Measurements from ENCODE around the gene TYW1. TPM values are rescaled to one million over a fixed set of nuclear protein-coding genes. Genes with fewer than 3 reads are reported as not detected.
"Not testable (repeated sequence)": the region's sequence is repeated elsewhere in the genome, so short reads cannot be mapped to it uniquely, and the experiment has no call there.

Gene TYW1
- total and polyA plus RNA-seq, 2 of the 4 experiments (the other 2 are of a cell fraction), result 10.7 to 23.7 TPM

- TF ChIP-seq BHLHE40 (IDR thresholded peaks at IDR 0.05; ENCODE audit: low read depth, low read length), result 0 out of 2 replicates have a peak, but pooled peaks have one; percentile 9
- H2BK20ac ChIP-seq (ENCODE audit: low read depth, low read length); H3K18ac ChIP-seq (ENCODE audit: low read depth, low read length); H3K23ac ChIP-seq (ENCODE audit: low read depth, low read length); H3K56ac ChIP-seq (ENCODE audit: extremely low read depth, insufficient read depth, low read length); H2AFZ ChIP-seq (replicated peaks; ENCODE audit: low read length, poor library complexity); H4K91ac ChIP-seq (ENCODE audit: insufficient read depth, low read depth, low read length); H3K14ac ChIP-seq (replicated peaks; ENCODE audit: low read depth, low read length); H2AK5ac ChIP-seq (ENCODE audit: low read depth, low read length); H3K36me3 ChIP-seq (ENCODE audit: control insufficient read depth, insufficient read depth, low read length); H3K9me3 ChIP-seq (ENCODE audit: control insufficient read depth, insufficient read depth, low read length); BruUV-seq (replicated peaks); POLR2A ChIA-PET (ENCODE audit: unreplicated experiment); H2BK120ac ChIP-seq (ENCODE audit: low read depth, low read length); H3K27ac ChIP-seq (ENCODE audit: insufficient read depth, low read length); H3K4me1 ChIP-seq (ENCODE audit: control insufficient read depth, insufficient read depth, low read length); H3K79me1 ChIP-seq (ENCODE audit: low read depth in 1 of 2, low read length in 2 of 2); H2BK15ac ChIP-seq (ENCODE audit: low read depth, low read length); H2BK5ac ChIP-seq (ENCODE audit: low read depth, low read length, poor library complexity, severe bottlenecking); H4K5ac ChIP-seq (ENCODE audit: low read depth, low read length); dilution Hi-C loops (cut with HindIII; ENCODE audit: low sequenced_read_pairs, unreplicated experiment); H3K4me3 ChIP-seq (ENCODE audit: insufficient read depth, low read depth, low read length); H3K9me1 ChIP-seq (ENCODE audit: insufficient read depth, low read length); intact Hi-C loops (cut with micrococcal nuclease); H2AK9ac ChIP-seq (replicated peaks; ENCODE audit: low read depth, low read length, poor library complexity); in situ Hi-C loops (cut with MboI; ENCODE audit: low sequenced_read_pairs); H3K9ac ChIP-seq (ENCODE audit: low read depth, low read length); H3K27me3 ChIP-seq (ENCODE audit: control insufficient read depth, insufficient read depth, low read length); H4K20me1 ChIP-seq (ENCODE audit: insufficient read depth, low read length); H3K4ac ChIP-seq (ENCODE audit: low read depth, low read length); H4K8ac ChIP-seq (ENCODE audit: low read depth in 2 of 2, low read length in 2 of 2); CTCF ChIA-PET: not testable (repeated sequence)
- peak overlapping the region; percentile 6; the same call in 1 of the 2 replicates for H3K4me2 ChIP-seq (ENCODE audit: low read depth, low read length)
- ATAC-seq (ENCODE audit: low read depth), result peak; percentile 87
- 17% methylated on average over 1 of the region's 11 CpGs; no CpG with 5 or more reads in 1 of the 2 experiments for WGBS, 2 experiments (ENCODE audit: extremely low coverage in 2 of 2, insufficient read length in 1 of 2)
- DNase-seq, result peak; percentile 72
Measured at GRCh38 chr7:67192889-67193613, 196.4 kb downstream of the TYW1 start.

GRCh38 chr7:67196176-67196575 lies 199.5 kb downstream of the TYW1 start:
- H2AK9ac ChIP-seq (replicated peaks; ENCODE audit: low read depth, low read length, poor library complexity); H3K79me1 ChIP-seq (ENCODE audit: low read depth in 1 of 2, low read length in 2 of 2); H2AFZ ChIP-seq (replicated peaks; ENCODE audit: low read length, poor library complexity); H2BK20ac ChIP-seq (ENCODE audit: low read depth, low read length); H3K27me3 ChIP-seq (ENCODE audit: control insufficient read depth, insufficient read depth, low read length); H2AK5ac ChIP-seq (ENCODE audit: low read depth, low read length); H4K5ac ChIP-seq (ENCODE audit: low read depth, low read length); H2BK120ac ChIP-seq (ENCODE audit: low read depth, low read length); H3K14ac ChIP-seq (replicated peaks; ENCODE audit: low read depth, low read length); H4K8ac ChIP-seq (ENCODE audit: low read depth in 2 of 2, low read length in 2 of 2); H3K9me3 ChIP-seq (ENCODE audit: control insufficient read depth, insufficient read depth, low read length); H3K23ac ChIP-seq (ENCODE audit: low read depth, low read length); DNase-seq; H3K4me2 ChIP-seq (ENCODE audit: low read depth, low read length); H3K36me3 ChIP-seq (ENCODE audit: control insufficient read depth, insufficient read depth, low read length); dilution Hi-C loops (cut with HindIII; ENCODE audit: low sequenced_read_pairs, unreplicated experiment); CTCF ChIA-PET; H2BK5ac ChIP-seq (ENCODE audit: low read depth, low read length, poor library complexity, severe bottlenecking); POLR2A ChIA-PET (ENCODE audit: unreplicated experiment); H4K20me1 ChIP-seq (ENCODE audit: insufficient read depth, low read length); in situ Hi-C loops (cut with MboI; ENCODE audit: low sequenced_read_pairs); H3K9me1 ChIP-seq (ENCODE audit: insufficient read depth, low read length); H3K4me3 ChIP-seq (ENCODE audit: insufficient read depth, low read depth, low read length); H3K4ac ChIP-seq (ENCODE audit: low read depth, low read length); H3K4me1 ChIP-seq (ENCODE audit: control insufficient read depth, insufficient read depth, low read length); H3K18ac ChIP-seq (ENCODE audit: low read depth, low read length); H3K9ac ChIP-seq (ENCODE audit: low read depth, low read length); H3K27ac ChIP-seq (ENCODE audit: insufficient read depth, low read length); H2BK15ac ChIP-seq (ENCODE audit: low read depth, low read length); H4K91ac ChIP-seq (ENCODE audit: insufficient read depth, low read depth, low read length); H3K56ac ChIP-seq (ENCODE audit: extremely low read depth, insufficient read depth, low read length); intact Hi-C loops (cut with micrococcal nuclease); BruUV-seq (replicated peaks); ATAC-seq (ENCODE audit: low read depth): not testable (repeated sequence)
- no CpG with 5 or more reads among the region's 2 CpGs for WGBS, 2 experiments (ENCODE audit: extremely low coverage in 2 of 2, insufficient read length in 1 of 2)
